RPMI8226 (cell line): Measurements from ENCODE around the gene PNRC2.
"Not testable (repeated sequence)": the region's sequence is repeated elsewhere in the genome, so short reads cannot be mapped to it uniquely, and the experiment has no call there.

Experiments used
- DNase-seq: peaks from one replicate; pipeline ENCODE4 v3.0.0-alpha.2; 2015

The PNRC2 gene

GRCh38 chr1:23996700-23997229 is 37.1 kb downstream of the PNRC2 start:
- no peak for DNase-seq

GRCh38 chr1:23997812-23998211 is 38.2 kb downstream of the PNRC2 start:
- no peak for DNase-seq

- DNase-seq: no peak
Measured at GRCh38 chr1:23999156-23999671, 39.6 kb downstream of the PNRC2 start.

DNA sequence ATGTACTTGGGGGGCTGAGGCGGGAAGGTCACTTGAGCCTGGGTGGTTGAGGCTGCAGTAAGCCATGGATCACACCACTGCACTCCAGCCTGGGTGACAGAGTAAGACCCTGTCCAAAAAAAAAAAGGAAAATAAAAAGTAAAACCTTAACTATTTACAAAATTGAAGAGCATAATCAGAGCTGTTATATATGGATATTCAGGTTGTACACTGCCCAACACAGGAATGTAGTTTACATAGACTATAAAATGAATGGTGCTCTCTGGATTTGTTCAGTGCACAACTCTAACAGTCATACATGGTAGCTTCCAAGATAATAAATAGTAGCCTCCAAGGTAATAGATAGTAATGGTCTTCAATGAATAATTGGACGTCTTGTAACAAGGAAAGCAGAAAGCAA is 43.1 kb downstream of the PNRC2 start:
- DNase-seq: no peak

DNA sequence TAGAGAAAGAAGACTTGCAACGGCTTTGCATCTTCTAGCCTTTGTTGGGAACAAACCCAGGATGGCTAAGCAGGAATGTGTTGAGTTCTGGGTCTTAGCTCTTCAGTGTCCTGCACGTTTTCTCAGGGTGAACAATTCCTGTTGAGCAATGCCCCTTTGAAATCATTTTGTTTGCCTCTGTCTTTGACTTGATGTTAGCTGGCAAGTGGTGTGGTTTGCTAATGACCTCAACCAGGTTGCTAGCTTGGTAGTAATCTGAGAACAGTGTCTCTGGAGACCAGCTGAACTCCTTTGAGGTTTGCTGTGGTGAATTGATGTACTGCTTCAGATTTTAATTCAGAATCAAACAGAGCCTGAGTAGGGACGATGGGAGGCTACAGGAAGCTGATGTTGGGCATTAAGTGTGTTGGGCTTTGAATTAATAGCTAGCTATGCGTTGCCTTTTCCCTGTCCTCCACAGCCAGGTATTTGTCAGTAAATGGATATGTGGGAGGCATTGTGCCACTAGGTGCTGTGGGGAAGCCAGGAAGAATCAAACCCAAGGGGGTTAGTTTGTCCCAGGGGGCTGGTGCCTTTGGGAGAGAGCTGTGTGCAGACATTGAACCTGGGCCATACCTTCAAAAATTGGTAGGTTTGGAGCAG is 43.8 kb downstream of the PNRC2 start:
- no peak for DNase-seq

- no peak for DNase-seq
Measured at GRCh38 chr1:24004132-24004531, 44.5 kb downstream of the PNRC2 start.

DNA sequence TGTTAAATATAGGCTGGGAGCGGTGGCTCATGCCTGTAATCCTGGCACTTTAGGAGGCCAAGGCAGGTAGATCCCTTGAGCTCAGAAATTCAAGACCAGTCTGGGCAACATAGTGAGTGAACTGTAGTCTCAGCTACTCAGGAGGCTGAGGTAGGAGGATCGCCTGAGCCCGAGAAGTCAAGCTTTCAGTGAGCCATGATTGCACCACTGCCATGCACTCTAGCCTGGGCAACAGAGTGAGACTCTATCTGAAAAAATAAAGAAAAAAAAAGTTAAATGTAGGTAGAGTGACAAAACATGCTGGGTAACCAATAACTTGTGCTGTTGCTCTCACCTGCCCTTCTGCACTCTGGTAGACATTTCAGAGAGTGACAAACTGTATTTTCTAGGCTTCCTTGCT is 45.5 kb downstream of the PNRC2 start:
- no peak for DNase-seq

- DNase-seq: no peak
Measured at GRCh38 chr1:24007079-24007478, 47.5 kb downstream of the PNRC2 start.

DNA sequence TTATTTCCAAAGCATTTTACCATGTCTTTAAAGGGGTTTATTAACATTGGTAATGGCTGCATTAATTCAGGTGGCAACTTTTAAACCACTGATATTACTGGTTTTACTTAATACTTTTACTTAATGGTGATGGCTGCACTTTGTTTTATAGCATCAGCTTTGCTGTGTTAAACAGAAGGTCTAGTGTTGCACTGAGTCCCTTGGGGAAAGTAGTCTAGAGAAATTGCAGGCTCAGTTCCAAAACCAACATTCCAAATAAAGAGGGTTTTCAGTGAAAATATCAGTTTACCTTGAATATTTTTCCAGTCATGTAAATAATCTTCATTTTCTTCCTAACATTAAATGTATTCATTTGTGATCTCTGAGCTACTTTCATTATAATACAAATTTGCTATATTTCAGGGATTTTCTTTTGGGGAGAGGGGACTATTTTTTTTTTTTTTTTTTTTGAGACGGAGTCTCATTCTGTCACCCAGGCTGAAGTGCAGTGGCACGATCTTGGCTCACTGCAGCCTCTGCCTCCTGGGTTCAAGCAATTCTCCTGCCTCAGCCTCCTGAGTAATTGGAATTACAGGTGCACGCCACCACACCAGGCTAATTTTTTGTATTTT is 49.1 kb downstream of the PNRC2 start:
- DNase-seq: not testable (repeated sequence)

DNA sequence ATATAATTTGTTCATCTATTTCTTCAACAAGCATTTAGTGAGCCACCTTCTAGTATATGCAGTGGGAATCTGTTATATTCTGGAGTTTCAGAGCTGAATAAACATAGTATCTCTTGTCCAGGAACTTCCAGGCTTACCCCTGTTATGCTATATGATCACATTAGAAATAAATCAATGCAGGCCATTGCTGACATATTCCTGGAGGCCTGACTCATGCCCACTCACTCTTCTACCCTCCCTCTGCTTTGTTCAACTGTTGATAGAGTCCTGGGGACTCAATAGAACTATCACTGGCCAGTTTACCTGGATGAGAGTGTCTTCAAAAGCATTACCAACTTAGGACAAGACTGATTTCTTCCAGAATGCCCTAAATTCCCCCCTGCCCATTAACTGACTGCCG is 49.8 kb downstream of the PNRC2 start:
- DNase-seq: no peak

DNA sequence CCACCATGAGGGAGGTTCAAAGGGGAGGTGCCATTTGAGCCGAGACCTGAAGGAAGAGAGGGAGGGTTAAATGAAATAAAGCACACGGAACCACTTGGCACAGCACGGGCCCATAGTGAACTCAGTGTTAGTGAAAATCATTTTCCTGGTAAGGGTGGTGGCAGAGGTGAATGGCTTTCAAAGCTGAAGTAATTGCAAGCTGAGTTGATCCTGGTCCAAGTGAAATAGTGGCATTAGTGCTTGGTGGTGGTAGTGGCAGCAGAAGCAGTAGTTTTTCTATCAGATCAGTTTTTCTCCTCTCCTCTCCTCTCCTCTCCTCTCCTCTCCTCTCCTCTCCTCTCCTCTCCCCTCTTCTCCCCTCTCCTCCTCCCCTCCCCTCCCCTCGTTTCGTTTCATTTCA is 51.0 kb downstream of the PNRC2 start:
- DNase-seq: no peak

DNA sequence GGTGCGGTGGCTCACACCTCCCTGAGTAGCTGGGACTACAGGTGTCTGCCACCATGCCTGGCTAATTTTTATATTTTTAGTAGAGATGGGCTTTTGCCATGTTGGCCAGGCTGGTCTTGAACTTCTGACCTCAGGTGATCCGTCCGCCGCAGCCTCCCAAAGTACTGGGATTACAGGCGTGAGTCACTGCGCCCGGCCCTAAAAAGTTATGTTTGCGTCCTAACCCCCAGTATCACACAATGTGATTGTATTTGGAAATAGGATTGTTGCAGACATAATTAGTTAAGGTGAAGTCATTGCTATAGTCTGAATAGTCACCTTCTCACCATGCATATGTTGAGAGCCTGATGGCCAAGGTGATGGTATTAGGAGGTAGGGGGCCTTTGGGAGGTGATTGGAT is 53.2 kb downstream of the PNRC2 start:
- DNase-seq: not testable (repeated sequence)
